Cardiac muscle cell (in vitro differentiated cells and primary cell): ENCODE measurements around the gene CDA. TPM values are rescaled to one million over a fixed set of nuclear protein-coding genes. Genes with fewer than 3 reads are reported as not detected.

Source experiments
- DNase-seq, 2 donors: peaks; one replicate each; pipeline versions ENCODE4 v3.0.0 to v3.0.0-alpha.2; 2010 to 2017; ENCODE audit warnings: low read depth in 1 of 2, low spot score in 1 of 2
- H3K27ac ChIP-seq: fragments of 200-600 bp; sonication (generic); 2 replicates; pipeline ENCODE4 v1.5.1; 2016
- H3K27me3 ChIP-seq: fragments of 200-600 bp; sonication (generic); 2 replicates; pipeline ENCODE4 v1.6.0; 2016; ENCODE audit warnings: control low read depth
- H3K36me3 ChIP-seq: fragments of 200-600 bp; sonication (generic); 2 replicates; pipeline ENCODE4 v1.5.1; 2016; ENCODE audit warnings: control low read depth
- H3K4me1 ChIP-seq: fragments of 200-600 bp; sonication (generic); 2 replicates; pipeline ENCODE4 v1.8.1; 2017; ENCODE audit warnings: low read depth, mild to moderate bottlenecking, mixed run types
- H3K4me3 ChIP-seq: fragments of 200-600 bp; sonication (generic); 2 replicates; pipeline ENCODE4 v1.5.1; 2016; ENCODE audit warnings: mild to moderate bottlenecking
- H3K9me3 ChIP-seq: fragments of 200-600 bp; sonication (generic); 2 replicates; pipeline ENCODE4 v1.5.1; 2017; ENCODE audit warnings: low read depth, mild to moderate bottlenecking, control low read depth
- polyA plus RNA-seq: library from polyadenylated mRNA; unstranded; fragments of >200 nt; fragmentation: Nextera tagmentation; extraction: Ambion mirVana; gene quantifications from 2 replicates; pipeline ENCODE4 v1.2.1, GENCODE V29; 2016
- total RNA-seq: library from RNA; depleted of rRNA; stranded (reverse); fragments of >200 nt; gene quantifications from 2 replicates; pipeline ENCODE4 v1.2.3, GENCODE V29; 2016
- TF ChIP-seq, protein P1 (sequence below): IDR thresholded peaks from 2 replicates; pipeline ENCODE4 v1.5.1; 2012; ENCODE audit warnings: low read depth, mild to moderate bottlenecking, low read length

The CDA gene
- total and polyA plus RNA-seq, 2 experiments from 2014 or later = not detected

DNA sequence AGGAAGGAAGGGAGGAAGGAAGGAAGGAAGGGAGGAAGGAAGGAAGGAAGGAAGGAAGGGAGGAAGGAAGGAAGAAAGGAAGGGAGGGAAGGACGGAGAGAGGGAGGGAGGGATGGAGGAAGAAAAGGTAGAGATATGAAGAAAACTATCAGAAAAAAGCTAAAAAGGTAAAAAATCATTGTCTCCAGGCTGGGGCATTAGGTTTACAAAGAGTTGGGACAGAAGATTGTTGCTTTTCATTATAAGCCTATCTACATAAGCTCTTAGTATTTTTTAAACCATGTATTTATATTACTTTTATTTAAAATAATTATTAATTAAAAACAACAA lies 37.2 kb downstream of the CDA start:
- H3K27ac ChIP-seq = no peak overlapping the region
- no peaks in the 10 kb centered on the region for H3K9me3 ChIP-seq
- H3K36me3 ChIP-seq = no peaks in the 10 kb centered on the region
- TF ChIP-seq, protein P1, sequence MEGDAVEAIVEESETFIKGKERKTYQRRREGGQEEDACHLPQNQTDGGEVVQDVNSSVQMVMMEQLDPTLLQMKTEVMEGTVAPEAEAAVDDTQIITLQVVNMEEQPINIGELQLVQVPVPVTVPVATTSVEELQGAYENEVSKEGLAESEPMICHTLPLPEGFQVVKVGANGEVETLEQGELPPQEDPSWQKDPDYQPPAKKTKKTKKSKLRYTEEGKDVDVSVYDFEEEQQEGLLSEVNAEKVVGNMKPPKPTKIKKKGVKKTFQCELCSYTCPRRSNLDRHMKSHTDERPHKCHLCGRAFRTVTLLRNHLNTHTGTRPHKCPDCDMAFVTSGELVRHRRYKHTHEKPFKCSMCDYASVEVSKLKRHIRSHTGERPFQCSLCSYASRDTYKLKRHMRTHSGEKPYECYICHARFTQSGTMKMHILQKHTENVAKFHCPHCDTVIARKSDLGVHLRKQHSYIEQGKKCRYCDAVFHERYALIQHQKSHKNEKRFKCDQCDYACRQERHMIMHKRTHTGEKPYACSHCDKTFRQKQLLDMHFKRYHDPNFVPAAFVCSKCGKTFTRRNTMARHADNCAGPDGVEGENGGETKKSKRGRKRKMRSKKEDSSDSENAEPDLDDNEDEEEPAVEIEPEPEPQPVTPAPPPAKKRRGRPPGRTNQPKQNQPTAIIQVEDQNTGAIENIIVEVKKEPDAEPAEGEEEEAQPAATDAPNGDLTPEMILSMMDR = no peak
- H3K4me3 ChIP-seq = no peak overlapping the region
- no peak for DNase-seq
- no peaks in the 10 kb centered on the region for H3K4me1 ChIP-seq
- H3K27me3 ChIP-seq = no peaks in the 10 kb centered on the region

DNA sequence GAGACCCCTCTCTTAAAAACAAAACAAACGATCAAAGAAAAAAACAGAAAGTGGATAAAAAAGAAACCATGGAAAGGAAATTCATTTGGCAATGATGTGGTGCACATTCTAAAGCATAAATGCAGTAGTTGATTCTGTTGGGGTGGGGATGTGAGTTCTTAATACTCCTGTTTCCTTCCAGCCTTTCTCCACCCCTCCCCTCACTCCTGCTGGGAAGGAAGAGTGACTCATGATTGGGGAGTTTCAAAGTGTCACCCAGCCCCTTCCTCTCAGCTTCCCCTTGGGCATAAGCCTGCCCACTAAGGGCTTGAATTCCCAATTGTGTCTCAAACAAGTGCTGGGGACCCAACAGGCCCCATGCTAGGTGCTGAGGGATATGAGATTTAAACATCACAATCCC lies 37.6 kb downstream of the CDA start:
- Histone ChIP-seq H3K36me3 (no peaks in the 10 kb centered on the region), H3K27me3 (no peaks in the 10 kb centered on the region), H3K4me3 (no peak overlapping the region), H3K27ac (no peak overlapping the region), H3K9me3 (no peaks in the 10 kb centered on the region), H3K4me1 (no peaks in the 10 kb centered on the region)
- TF ChIP-seq, protein P1 = no peak
- no peak for DNase-seq

DNA sequence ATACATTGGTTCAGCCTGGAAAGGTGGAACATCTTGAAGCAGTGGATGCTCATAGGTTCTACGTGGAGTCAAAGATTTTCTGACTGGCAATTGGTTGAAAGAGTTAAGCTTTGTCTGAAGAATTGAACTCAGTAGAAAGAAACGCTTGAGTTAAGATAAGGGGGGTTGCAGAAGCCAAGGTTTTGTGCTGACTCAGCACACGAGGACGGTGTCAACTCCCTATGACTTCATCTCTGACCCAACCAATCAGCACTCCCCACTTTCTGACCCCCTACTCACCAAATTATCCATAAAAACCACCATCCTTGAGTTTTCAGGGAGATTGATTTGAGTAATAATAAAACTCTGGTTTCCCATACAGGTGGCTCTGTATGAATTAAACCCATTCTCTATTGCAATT lies 41.8 kb downstream of the CDA start:
- Histone ChIP-seq H3K9me3 (no peaks in the 10 kb centered on the region), H3K27me3 (no peaks in the 10 kb centered on the region), H3K4me3 (no peak overlapping the region), H3K36me3 (no peaks in the 10 kb centered on the region), H3K27ac (no peak overlapping the region), H3K4me1 (no peaks in the 10 kb centered on the region)
- peak in 1 of 2 donors; percentile 49 for DNase-seq
- TF ChIP-seq, protein P1 = no peak

DNA sequence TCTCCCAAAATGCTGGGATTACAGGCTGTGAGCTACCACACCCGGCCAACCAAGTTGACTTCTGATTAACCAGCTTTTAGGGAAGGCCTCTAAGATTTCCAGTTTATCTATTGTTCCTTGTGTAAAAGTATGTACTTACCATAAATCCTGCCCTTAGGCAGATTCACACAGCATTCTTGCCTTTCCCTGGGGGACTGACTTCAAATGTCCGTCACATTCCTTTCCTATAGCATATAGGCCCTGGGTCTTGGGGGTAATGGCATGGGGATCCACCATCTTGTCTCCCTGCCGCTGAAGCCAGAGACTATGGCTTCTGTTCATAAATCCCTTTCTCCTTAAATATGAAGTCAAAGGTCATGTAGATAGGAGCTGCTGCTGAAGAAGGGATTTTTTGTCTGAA lies 43.5 kb downstream of the CDA start:
- Histone ChIP-seq H3K27me3 (no peaks in the 10 kb centered on the region), H3K27ac (no peak overlapping the region), H3K4me3 (no peak overlapping the region), H3K36me3 (no peaks in the 10 kb centered on the region), H3K4me1 (no peaks in the 10 kb centered on the region), H3K9me3 (no peaks in the 10 kb centered on the region)
- TF ChIP-seq, protein P1 = no peak
- no peak for DNase-seq

DNA sequence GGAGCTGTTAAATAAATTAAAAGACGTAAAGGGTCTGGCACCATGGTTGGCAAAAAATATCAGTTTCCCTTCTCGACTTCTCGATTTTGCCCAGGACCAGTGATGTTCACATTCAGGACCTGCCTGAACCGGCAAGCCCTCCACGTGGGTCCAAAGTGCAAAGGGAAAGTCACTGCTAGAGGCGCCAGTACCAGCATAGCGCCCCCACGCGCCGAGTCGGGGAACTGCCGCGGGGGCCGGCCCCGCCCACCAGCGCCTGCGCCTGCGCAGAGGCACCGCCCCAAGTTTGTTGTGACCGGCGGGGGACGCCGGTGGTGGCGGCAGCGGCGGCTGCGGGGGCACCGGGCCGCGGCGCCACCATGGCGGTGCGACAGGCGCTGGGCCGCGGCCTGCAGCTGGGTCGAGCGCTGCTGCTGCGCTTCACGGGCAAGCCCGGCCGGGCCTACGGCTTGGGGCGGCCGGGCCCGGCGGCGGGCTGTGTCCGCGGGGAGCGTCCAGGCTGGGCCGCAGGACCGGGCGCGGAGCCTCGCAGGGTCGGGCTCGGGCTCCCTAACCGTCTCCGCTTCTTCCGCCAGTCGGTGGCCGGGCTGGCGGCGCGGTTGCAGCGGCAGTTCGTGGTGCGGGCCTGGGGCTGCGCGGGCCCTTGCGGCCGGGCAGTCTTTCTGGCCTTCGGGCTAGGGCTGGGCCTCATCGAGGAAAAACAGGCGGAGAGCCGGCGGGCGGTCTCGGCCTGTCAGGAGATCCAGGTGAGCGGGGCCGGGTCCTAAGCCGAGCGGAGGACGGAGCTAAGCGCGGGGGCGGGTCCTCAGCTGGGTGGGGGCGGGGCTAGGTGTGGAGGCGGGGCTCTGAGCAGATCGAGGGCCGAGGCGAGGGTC lies 44.5 kb downstream of the CDA start, which contains the start of gene PINK1:
TSS of gene PINK1 (plus strand) at position 269 of the 875 bp plus-strand sequence. CDS start at position 360, 91 bp downstream.
- H3K36me3 ChIP-seq = no peaks in the 10 kb centered on the region
- peak within 1 kb of the TSS; percentile 97 for H3K27ac ChIP-seq
- DNase-seq = peak; percentile 77 to 92
- H3K27me3 ChIP-seq = no peaks in the 10 kb centered on the region
- H3K9me3 ChIP-seq = no peaks in the 10 kb centered on the region
- H3K4me1 ChIP-seq = no peaks in the 10 kb centered on the region
- H3K4me3 ChIP-seq = peak within 1 kb of the TSS; percentile 94
- TF ChIP-seq, protein P1 = peak; percentile 95
